ENCODE measurements around the gene BRME1. TPM values are rescaled to one million over a fixed set of nuclear protein-coding genes. Genes with fewer than 3 reads are reported as not detected.

The BRME1 gene
- total RNA-seq, 1 donor from 2014 or later, result 2.9 TPM

DNA sequence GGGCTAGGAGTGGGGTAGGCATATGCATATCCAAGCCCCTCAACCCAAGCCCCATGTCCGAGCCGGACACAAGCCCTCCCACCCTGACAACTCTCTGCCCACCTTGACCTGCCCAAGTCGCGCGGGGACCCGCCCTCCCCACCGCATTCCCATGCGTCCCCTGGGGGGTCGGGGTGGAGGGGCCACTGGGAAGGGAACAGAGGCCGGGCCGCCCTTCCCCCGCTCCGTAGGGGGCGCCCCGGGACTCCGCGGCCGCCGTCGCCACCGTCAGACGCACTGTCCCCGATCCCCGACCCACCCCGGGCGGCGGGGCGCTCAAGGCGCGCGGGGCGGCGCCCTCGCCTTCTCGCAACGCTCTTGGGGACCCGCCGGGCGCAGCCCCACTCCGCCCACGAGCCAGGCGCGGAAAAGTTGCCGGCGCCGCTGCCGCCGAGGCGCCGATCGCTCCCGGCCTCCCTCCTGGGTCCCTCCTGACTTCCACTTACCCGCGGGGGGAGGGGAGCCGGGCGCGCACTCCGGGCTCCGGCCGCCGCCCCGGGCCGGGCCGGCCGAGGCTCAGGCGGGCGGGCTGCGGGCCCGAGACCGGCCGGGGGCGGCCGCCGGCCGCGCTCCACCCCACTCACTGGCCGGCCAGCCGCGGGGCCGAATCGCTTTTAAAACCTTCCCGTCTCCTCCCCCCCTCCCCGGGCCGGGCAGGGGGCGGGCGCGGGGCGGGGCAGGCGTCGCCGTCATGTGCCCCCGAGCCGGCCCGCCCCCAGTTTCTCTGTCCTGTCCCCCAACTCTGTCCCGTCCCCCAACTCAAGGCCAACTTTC is 63.4 kb downstream of the BRME1 start:
- peaks cover 24% of the 10 kb centered on the region for H3K36me3 Mint-ChIP-seq (ENCODE audit: low read depth)
- H3K9me3 Mint-ChIP-seq (ENCODE audit: low read depth), result no peaks in the 10 kb centered on the region
- H3K27me3 Mint-ChIP-seq (ENCODE audit: low read depth), result no peaks in the 10 kb centered on the region
- peak; percentile 93 for DNase-seq (ENCODE audit: low spot score)
- peak overlapping the region; percentile 97 for H3K4me3 Mint-ChIP-seq (ENCODE audit: unreplicated experiment)
- peaks cover 41% of the 10 kb centered on the region for H3K4me1 Mint-ChIP-seq (ENCODE audit: low read depth)
- TF ChIP-seq, protein P1, sequence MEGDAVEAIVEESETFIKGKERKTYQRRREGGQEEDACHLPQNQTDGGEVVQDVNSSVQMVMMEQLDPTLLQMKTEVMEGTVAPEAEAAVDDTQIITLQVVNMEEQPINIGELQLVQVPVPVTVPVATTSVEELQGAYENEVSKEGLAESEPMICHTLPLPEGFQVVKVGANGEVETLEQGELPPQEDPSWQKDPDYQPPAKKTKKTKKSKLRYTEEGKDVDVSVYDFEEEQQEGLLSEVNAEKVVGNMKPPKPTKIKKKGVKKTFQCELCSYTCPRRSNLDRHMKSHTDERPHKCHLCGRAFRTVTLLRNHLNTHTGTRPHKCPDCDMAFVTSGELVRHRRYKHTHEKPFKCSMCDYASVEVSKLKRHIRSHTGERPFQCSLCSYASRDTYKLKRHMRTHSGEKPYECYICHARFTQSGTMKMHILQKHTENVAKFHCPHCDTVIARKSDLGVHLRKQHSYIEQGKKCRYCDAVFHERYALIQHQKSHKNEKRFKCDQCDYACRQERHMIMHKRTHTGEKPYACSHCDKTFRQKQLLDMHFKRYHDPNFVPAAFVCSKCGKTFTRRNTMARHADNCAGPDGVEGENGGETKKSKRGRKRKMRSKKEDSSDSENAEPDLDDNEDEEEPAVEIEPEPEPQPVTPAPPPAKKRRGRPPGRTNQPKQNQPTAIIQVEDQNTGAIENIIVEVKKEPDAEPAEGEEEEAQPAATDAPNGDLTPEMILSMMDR (IDR thresholded peaks at IDR 0.05), result peak; percentile 50
- peak overlapping the region; percentile 98 for H3K27ac Mint-ChIP-seq (ENCODE audit: unreplicated experiment)

DNA sequence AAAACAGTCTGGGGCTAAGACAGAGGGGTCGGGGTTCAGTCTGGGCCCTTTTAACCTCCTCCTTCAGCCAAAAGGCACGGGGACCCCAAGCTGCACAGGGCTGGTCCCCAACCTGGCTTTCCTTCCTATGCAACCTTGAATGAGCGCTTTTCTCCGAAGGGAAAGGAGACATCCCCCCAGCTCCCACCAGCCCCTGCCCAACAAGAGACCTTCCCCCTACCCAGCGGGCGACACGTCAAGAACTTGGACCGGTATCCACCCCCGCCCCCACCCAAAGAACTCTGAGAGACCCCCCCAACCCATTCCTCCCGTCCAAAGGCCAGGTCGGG is 64.0 kb downstream of the BRME1 start:
- no peaks in the 10 kb centered on the region for H3K27me3 Mint-ChIP-seq (ENCODE audit: low read depth)
- no peaks in the 10 kb centered on the region for H3K9me3 Mint-ChIP-seq (ENCODE audit: low read depth)
- H3K36me3 Mint-ChIP-seq (ENCODE audit: low read depth), result peaks cover 24% of the 10 kb centered on the region
- H3K4me1 Mint-ChIP-seq (ENCODE audit: low read depth), result peaks cover 45% of the 10 kb centered on the region
- no peak for DNase-seq (ENCODE audit: low spot score)
- TF ChIP-seq, protein P1 (IDR thresholded peaks at IDR 0.05), result no peak
- peak overlapping the region; percentile 98 for H3K27ac Mint-ChIP-seq (ENCODE audit: unreplicated experiment)
- peak overlapping the region; percentile 97 for H3K4me3 Mint-ChIP-seq (ENCODE audit: unreplicated experiment)

DNA sequence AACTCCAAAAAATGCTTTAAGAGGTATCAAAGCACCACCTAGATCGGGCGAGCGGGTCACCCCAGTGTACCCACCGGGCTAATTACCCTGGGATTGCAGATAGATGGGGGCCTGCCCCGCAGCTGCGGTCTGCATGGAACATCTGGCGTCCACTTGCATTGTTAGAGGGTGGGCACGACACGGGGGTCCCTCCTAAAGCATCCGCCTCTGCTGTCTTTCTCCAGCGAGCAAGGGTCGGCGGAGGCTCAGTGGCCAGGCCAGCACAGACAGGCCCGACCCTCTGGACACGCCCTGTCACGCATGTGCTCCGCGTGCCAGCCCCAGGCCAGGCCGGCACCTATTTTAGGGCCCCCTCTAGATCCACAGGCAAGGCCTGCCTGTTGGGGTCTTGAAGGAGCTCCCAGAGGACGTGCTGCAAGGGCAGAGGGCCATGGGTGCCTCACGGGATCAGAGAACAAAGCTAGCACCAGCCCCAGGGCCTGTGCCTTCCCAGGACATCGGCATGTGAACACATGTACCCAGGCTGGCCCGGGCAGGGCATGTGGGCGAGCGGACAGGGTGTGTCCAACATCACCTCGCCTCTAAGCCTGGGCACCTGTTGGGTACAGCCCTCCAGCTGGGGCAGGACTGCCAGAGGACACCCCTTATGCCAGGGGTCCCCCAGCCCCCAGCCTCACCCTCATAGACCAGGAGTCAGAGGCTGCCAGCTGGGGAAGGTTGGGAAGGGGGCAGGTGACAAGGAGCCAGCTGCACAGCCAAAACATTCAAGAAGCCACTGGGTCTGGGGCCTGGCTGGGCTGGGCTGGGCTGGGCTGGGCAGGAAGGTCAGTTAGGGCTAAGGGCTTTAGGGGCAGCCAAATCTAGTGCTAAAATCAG is 64.6 kb downstream of the BRME1 start:
- peaks cover 45% of the 10 kb centered on the region for H3K4me1 Mint-ChIP-seq (ENCODE audit: low read depth)
- peak overlapping the region; percentile 97 for H3K4me3 Mint-ChIP-seq (ENCODE audit: unreplicated experiment)
- peaks cover 24% of the 10 kb centered on the region for H3K36me3 Mint-ChIP-seq (ENCODE audit: low read depth)
- no peaks in the 10 kb centered on the region for H3K27me3 Mint-ChIP-seq (ENCODE audit: low read depth)
- H3K9me3 Mint-ChIP-seq (ENCODE audit: low read depth), result no peaks in the 10 kb centered on the region
- H3K27ac Mint-ChIP-seq (ENCODE audit: unreplicated experiment), result peak overlapping the region; percentile 98
- TF ChIP-seq, protein P1 (IDR thresholded peaks at IDR 0.05), result no peak
- peak; percentile 94 for DNase-seq (ENCODE audit: low spot score)

DNA sequence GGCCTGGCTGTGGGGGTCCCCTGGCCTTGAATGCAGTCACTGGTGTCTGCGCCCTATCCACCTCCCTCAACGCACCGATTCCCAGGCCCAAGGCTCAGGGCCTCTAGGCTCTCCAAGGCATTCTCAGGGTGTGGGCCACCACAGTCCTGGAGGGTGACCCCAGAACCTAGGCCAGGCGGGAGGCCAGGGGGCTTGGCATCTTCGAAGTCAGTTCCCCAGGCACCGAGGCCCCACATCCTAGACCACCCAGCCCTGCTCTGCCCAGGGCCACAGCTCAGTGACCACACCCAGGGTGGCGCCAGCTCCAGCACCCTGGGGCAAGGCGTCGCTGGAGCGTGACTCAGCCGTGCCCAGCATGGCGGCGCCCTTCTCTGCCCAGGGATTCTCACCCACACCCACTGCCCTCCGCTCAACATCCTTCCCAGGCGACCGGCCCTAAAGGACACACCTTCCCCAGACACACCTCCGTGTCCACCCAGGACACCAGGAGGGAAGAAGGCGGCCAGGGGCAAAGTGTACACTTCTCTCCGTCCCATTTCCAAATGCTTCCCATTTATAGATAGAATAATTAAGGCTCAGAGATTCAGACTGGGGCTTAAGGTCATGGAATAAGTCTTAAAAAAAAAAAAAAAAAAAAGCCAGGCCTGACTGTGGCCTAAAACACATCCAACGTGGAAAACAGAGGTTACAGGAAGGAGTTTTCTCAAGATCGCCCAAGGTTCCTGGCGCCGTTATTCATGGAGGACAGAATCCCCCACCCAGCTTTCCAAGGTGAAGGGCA is 65.4 kb downstream of the BRME1 start:
- Mint-ChIP-seq H3K4me1 (ENCODE audit: low read depth) (peaks cover 47% of the 10 kb centered on the region), H3K4me3 (ENCODE audit: unreplicated experiment) (peak overlapping the region; percentile 97), H3K27me3 (ENCODE audit: low read depth) (no peaks in the 10 kb centered on the region)

More for the DNA sequence above, 65.4 kb downstream of the BRME1 start:
- TF ChIP-seq, protein P1 (IDR thresholded peaks at IDR 0.05), result no peak
- peak overlapping the region; percentile 98 for H3K27ac Mint-ChIP-seq (ENCODE audit: unreplicated experiment)
- DNase-seq (ENCODE audit: low spot score), result peak; percentile 95
- no peaks in the 10 kb centered on the region for H3K9me3 Mint-ChIP-seq (ENCODE audit: low read depth)
- peaks cover 27% of the 10 kb centered on the region for H3K36me3 Mint-ChIP-seq (ENCODE audit: low read depth)

Measured in chondrocyte (in vitro differentiated cells).